ENCODE results near the gene DENND2A. TPM values are rescaled to one million over a fixed set of nuclear protein-coding genes. Genes with fewer than 3 reads are reported as not detected.

DENND2A gene
- total RNA-seq, 1 donor from 2014 or later, result 7.5 TPM

DNA sequence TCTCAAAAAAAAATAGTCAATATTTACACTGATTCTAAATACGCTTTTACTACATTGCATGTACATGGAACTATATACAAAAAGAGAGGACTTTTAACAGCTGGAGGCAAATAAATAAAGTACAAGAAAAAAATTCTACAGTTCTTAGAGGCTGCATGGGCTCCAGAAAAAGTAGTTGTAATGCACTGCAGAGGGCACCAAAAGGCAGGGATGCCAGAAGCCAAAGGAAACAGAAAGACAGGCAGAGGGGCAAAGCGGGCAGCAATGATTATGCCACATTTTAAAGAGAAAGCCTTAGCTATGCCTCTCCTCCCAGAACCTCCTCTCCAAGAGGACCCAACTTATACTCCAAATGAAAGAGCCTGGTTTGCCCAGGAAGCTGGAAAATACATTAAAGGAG lies 20.5 kb upstream of the DENND2A start:
- intact Hi-C loops (cut with DNase I), result no loop called here
- TF ChIP-seq, protein P1, sequence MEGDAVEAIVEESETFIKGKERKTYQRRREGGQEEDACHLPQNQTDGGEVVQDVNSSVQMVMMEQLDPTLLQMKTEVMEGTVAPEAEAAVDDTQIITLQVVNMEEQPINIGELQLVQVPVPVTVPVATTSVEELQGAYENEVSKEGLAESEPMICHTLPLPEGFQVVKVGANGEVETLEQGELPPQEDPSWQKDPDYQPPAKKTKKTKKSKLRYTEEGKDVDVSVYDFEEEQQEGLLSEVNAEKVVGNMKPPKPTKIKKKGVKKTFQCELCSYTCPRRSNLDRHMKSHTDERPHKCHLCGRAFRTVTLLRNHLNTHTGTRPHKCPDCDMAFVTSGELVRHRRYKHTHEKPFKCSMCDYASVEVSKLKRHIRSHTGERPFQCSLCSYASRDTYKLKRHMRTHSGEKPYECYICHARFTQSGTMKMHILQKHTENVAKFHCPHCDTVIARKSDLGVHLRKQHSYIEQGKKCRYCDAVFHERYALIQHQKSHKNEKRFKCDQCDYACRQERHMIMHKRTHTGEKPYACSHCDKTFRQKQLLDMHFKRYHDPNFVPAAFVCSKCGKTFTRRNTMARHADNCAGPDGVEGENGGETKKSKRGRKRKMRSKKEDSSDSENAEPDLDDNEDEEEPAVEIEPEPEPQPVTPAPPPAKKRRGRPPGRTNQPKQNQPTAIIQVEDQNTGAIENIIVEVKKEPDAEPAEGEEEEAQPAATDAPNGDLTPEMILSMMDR (IDR thresholded peaks at IDR 0.05), result no peak
- no peak overlapping the region for H3K4me3 ChIP-seq

DNA sequence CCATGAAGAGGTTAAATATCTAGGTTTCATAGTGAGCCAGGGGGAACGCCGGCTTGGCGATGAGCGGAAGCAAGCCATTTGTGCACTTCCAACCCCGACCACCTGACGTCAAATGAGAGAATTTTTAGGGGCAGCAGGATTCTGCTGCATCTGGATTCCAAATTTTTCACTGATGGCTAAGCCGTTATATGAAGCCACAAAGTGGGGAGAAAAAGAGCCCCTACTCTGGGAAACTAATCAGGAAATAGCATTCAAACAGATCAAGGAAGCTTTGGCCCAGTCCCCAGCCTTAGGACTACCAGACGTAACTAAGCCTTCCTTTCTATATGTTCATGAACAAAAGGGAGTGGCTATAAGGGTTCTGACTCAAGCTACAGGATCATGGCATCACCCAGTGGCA lies 19.2 kb upstream of the DENND2A start:
- intact Hi-C loops (cut with DNase I), result no loop called here

More for the DNA sequence above, 20.5 kb upstream of the DENND2A start:
- H3K27ac ChIP-seq, result no peak overlapping the region
- H3K4me1 ChIP-seq, result no peaks in the 10 kb centered on the region
- H3K36me3 ChIP-seq, result no peaks in the 10 kb centered on the region
- H3K9me3 ChIP-seq, result no peaks in the 10 kb centered on the region
- no peak for DNase-seq (ENCODE audit: low spot score in 2 of 2)
- H3K27me3 ChIP-seq, result no peaks in the 10 kb centered on the region

DNA sequence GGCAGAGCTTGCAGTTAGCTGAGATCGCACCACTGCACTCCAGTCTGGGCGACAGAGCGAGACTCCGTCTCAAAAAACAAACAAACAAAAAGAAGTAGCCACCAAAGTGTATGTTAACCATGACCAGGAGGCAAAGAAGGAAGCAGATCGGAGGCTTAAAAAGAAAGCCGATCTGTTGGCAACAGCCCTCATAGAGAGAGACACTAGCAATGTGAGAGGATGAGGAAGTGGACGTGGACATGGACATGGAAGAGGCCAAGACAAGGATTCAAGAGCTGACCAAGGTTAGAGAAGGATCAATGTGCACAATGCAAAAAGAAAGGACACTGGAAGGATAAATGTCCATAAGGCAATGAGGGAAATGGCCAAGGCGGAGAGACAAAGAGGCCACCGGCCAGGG lies 17.3 kb upstream of the DENND2A start:
- TF ChIP-seq, protein P1 (IDR thresholded peaks at IDR 0.05), result no peak
- no peaks in the 10 kb centered on the region for H3K27me3 ChIP-seq
- H3K27ac ChIP-seq, result no peak overlapping the region
- intact Hi-C loops (cut with DNase I), result no loop called here
- no peaks in the 10 kb centered on the region for H3K36me3 ChIP-seq
- H3K4me3 ChIP-seq, result no peak overlapping the region
- H3K9me3 ChIP-seq, result no peaks in the 10 kb centered on the region
- no peak for DNase-seq (ENCODE audit: low spot score in 2 of 2)
- no peaks in the 10 kb centered on the region for H3K4me1 ChIP-seq

More for the DNA sequence above, 19.2 kb upstream of the DENND2A start:
- Histone ChIP-seq H3K4me1 (no peaks in the 10 kb centered on the region), H3K27me3 (no peaks in the 10 kb centered on the region), H3K4me3 (no peak overlapping the region), H3K36me3 (no peaks in the 10 kb centered on the region), H3K9me3 (no peaks in the 10 kb centered on the region), H3K27ac (no peak overlapping the region)
- TF ChIP-seq, protein P1 (IDR thresholded peaks at IDR 0.05), result no peak
- DNase-seq (ENCODE audit: low spot score in 2 of 2), result no peak

DNA sequence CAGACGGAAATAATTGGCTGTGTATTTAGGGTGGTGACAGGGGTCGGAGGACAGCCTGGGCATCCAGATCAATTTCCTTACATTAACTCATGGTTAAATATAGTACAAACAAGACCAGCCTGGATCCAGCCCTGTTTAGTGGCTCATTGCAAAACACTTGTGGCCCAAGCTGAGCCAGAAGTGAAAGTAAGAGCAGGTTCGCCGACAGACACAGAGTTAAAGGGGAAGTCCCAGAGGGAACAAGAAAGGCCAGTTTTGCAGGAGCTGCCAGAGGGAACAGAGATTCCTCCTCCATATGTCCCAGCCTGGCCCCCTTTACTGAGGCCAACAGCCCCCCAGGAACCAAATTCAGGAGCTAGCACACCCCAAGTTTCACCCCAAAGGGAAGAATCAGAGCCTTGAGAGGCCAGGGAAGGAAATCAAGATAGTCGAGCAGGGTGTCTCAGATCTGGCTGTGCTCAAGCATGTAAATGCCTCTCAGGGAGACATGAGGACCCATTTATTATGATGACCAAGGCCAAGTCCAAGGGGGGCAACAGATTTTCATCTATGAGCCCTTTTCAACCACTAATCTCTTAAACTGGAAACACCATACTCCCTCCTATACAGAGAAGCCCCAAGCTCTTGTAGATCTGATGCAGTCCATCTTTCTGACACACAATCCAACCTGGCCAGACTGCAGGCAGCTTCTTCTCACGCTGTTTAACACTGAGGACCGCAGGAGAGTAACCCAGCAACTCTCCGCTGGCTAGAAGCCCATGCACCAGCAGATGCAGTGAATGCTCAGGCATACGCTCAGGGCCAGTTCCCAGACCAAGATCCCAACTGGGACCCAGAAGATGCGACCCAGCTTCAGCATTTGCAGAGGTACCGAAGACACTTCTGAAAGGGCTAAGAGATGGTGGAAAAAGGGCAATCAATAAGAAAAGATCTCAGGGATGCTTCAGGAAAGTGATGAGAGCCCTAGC lies 16.2 kb upstream of the DENND2A start:
- Histone ChIP-seq H3K36me3 (no peaks in the 10 kb centered on the region), H3K9me3 (no peaks in the 10 kb centered on the region), H3K27me3 (no peaks in the 10 kb centered on the region), H3K27ac (no peak overlapping the region), H3K4me3 (peak overlapping the region; percentile 32 to 45), H3K4me1 (no peaks in the 10 kb centered on the region)
- DNase-seq (ENCODE audit: low spot score in 2 of 2), result no peak
- TF ChIP-seq, protein P1 (IDR thresholded peaks at IDR 0.05), result no peak
- intact Hi-C loops (cut with DNase I), result no loop called here

DNA sequence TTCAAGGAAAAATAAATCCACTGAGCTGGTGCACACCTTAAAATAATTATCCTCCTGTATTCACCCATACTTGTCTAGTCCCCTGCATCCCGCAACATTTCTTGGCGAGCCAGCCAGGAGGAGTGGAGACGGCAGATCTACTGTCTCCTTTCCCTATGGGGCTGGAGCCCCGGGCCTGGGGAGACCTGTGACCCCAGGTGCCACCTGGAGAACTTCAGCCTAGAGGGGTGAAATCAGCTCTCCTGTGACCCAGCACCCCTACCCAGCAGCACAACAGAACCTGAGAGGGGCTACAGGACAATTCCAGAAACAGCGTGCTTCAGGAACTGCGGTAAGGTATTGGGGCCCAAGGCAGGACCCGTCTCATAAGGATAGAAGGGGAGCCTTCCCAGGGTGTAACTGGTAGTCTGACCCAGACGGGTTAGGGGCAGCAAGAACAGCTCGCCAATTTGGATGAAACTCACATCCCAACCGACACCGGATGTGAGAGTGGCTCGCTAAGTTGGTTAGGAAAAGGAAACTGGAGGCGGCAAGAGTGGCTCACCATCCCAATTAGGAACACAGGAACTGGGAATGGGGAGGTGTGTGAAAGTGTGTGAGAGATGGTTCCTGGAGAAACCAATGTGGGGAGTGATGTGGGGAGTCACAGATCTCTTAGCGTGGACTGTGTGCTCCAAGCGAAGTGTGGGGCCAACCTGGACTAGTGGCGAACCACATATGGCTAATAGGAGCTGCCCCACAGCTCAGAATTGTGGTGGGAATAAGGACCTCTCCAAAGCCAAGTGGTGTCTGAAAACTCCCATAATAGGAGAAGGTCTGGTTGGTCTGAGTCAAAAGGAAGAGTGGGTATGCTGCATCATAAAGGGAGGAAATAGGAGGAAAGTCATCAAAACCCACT lies 15.1 kb upstream of the DENND2A start:
- Histone ChIP-seq H3K27ac (no peak overlapping the region), H3K9me3 (no peaks in the 10 kb centered on the region), H3K36me3 (no peaks in the 10 kb centered on the region), H3K27me3 (no peaks in the 10 kb centered on the region), H3K4me3 (peak overlapping the region; percentile 32 to 45), H3K4me1 (no peaks in the 10 kb centered on the region)
- TF ChIP-seq, protein P1 (IDR thresholded peaks at IDR 0.05), result no peak
- intact Hi-C loops (cut with DNase I), result no loop called here
- DNase-seq (ENCODE audit: low spot score in 2 of 2), result peak in 1 of 2 donors; percentile 54
